H9 (cell line): ENCODE measurements around the gene FHIT. TPM values are rescaled to one million over a fixed set of nuclear protein-coding genes. Genes with fewer than 3 reads are reported as not detected.

Source experiments
- DNase-seq: peaks from one replicate; pipeline ENCODE4 v3.0.0-alpha.2; 2017
- H2AFZ ChIP-seq: one replicate; pipeline ENCODE4 v1.6.1; 2013; ENCODE audit warnings: mild to moderate bottlenecking, low read length, control low read depth, moderate library complexity
- H2AK5ac ChIP-seq: 2 replicates; pipeline ENCODE4 v1.6.1; 2013; ENCODE audit warnings: low read length, control low read depth, mixed read lengths; ENCODE audit not compliant: insufficient read length
- H2BK120ac ChIP-seq: one replicate; pipeline ENCODE4 v1.6.1; 2013; ENCODE audit warnings: low read depth, mild to moderate bottlenecking, low read length, control low read depth, inconsistent platforms; ENCODE audit not compliant: poor library complexity, severe bottlenecking
- H2BK12ac ChIP-seq: 2 replicates; pipeline ENCODE4 v1.6.1; 2013; ENCODE audit warnings: low read length, control low read depth, mixed read lengths, low read depth; ENCODE audit not compliant: insufficient read length
- H2BK15ac ChIP-seq: 2 replicates; pipeline ENCODE4 v1.6.1; 2013; ENCODE audit warnings: low read depth, low read length, control low read depth
- H2BK20ac ChIP-seq: one replicate; pipeline ENCODE4 v1.6.1; 2013; ENCODE audit warnings: low read depth, mild to moderate bottlenecking, low read length, control low read depth, inconsistent platforms; ENCODE audit not compliant: poor library complexity, severe bottlenecking
- H2BK5ac ChIP-seq: 2 replicates; pipeline ENCODE4 v1.6.1; 2013; ENCODE audit warnings: low read length, control low read depth, mixed read lengths; ENCODE audit not compliant: insufficient read length
- H3K14ac ChIP-seq: 2 replicates; pipeline ENCODE4 v1.6.1; 2013; ENCODE audit warnings: low read length, control low read depth; ENCODE audit not compliant: insufficient read depth
- H3K18ac ChIP-seq: 2 replicates; pipeline ENCODE4 v1.6.1; 2013; ENCODE audit warnings: low read depth, mild to moderate bottlenecking, mixed read lengths, low read length, control low read depth; ENCODE audit not compliant: insufficient read length
- H3K23ac ChIP-seq: 2 replicates; pipeline ENCODE4 v1.6.1; 2013; ENCODE audit warnings: low read length, control low read depth, mixed read lengths, low read depth; ENCODE audit not compliant: insufficient read length
- H3K23me2 ChIP-seq: 2 replicates; pipeline ENCODE4 v1.6.1; 2013; ENCODE audit warnings: low read depth, mild to moderate bottlenecking, mixed read lengths, low read length, control low read depth; ENCODE audit not compliant: insufficient read length, poor library complexity, severe bottlenecking
- H3K27ac ChIP-seq: 2 replicates; pipeline ENCODE4 v1.5.1; 2013; ENCODE audit warnings: low read length, control low read depth, mixed read lengths, low read depth; ENCODE audit not compliant: insufficient read length
- H3K27me3 ChIP-seq: 2 replicates; pipeline ENCODE4 v1.6.1; 2013; ENCODE audit warnings: low read length, control low read depth, inconsistent platforms; ENCODE audit not compliant: insufficient read depth
- H3K4ac ChIP-seq: 2 replicates; pipeline ENCODE4 v1.6.1; 2013; ENCODE audit warnings: low read depth, mild to moderate bottlenecking, control low read depth, inconsistent platforms, low read length, moderate library complexity
- H3K4me1 ChIP-seq: 2 replicates; pipeline ENCODE4 v1.6.1; 2013; ENCODE audit warnings: low read length, control low read depth, inconsistent platforms; ENCODE audit not compliant: insufficient read depth
- H3K4me2 ChIP-seq: 2 replicates; pipeline ENCODE4 v1.6.1; 2013; ENCODE audit warnings: low read length, control low read depth, mixed read lengths; ENCODE audit not compliant: insufficient read length, insufficient read depth
- H3K56ac ChIP-seq: 2 replicates; pipeline ENCODE4 v1.6.1; 2013; ENCODE audit warnings: low read depth, mild to moderate bottlenecking, mixed read lengths, low read length, control low read depth; ENCODE audit not compliant: insufficient read length
- H3K79me1 ChIP-seq: 2 replicates; pipeline ENCODE4 v1.6.1; 2013; ENCODE audit warnings: low read depth, mild to moderate bottlenecking, moderate library complexity, low read length, control low read depth, inconsistent platforms; ENCODE audit not compliant: insufficient read depth, poor library complexity, severe bottlenecking
- H3K79me2 ChIP-seq: 2 replicates; pipeline ENCODE4 v1.6.1; 2013; ENCODE audit warnings: low read length, control low read depth, inconsistent platforms; ENCODE audit not compliant: insufficient read depth
- H3K9ac ChIP-seq: 2 replicates; pipeline ENCODE4 v1.6.1; 2013; ENCODE audit warnings: low read length, control low read depth, mixed read lengths; ENCODE audit not compliant: insufficient read length; ENCODE audit errors: extremely low read depth
- H3K9me3 ChIP-seq: one replicate; pipeline ENCODE4 v1.6.1; 2013; ENCODE audit warnings: low read depth, low read length, inconsistent platforms; ENCODE audit not compliant: control insufficient read depth
- H3T11ph ChIP-seq: one replicate; pipeline ENCODE4 v1.6.1; 2013; ENCODE audit warnings: mild to moderate bottlenecking, low read length, control low read depth, inconsistent platforms
- H4K20me1 ChIP-seq: one replicate; pipeline ENCODE4 v1.6.1; 2013; ENCODE audit not compliant: control insufficient read depth, insufficient read length, insufficient read depth
- H4K5ac ChIP-seq: 2 replicates; pipeline ENCODE4 v1.6.1; 2013; ENCODE audit warnings: low read depth, mild to moderate bottlenecking, mixed read lengths, low read length, control low read depth; ENCODE audit not compliant: insufficient read length
- H4K8ac ChIP-seq: replicated peaks from 2 replicates; pipeline ENCODE4 v1.6.1; 2013; ENCODE audit warnings: low read length, control low read depth, mixed read lengths, low read depth; ENCODE audit not compliant: insufficient read length
- H4K91ac ChIP-seq: 2 replicates; pipeline ENCODE4 v1.6.1; 2013; ENCODE audit warnings: low read depth, mild to moderate bottlenecking, moderate library complexity, mixed read lengths, low read length, control low read depth; ENCODE audit not compliant: insufficient read length
- H3K27ac Mint-ChIP-seq, 3 experiments: 2 replicates in 2 of 3; 3 replicates in 1 of 3; pipeline ENCODE4 v1.8.0; 2020 to 2021; ENCODE audit warnings: mixed read lengths in 3 of 3, mild to moderate bottlenecking in 1 of 3, moderate library complexity in 1 of 3
- H3K27me3 Mint-ChIP-seq: 2 replicates; pipeline ENCODE4 v1.8.0; 2021; ENCODE audit warnings: low read depth, mild to moderate bottlenecking, moderate library complexity, mixed read lengths
- H3K36me3 Mint-ChIP-seq, 3 experiments: 2 replicates in 2 of 3; 3 replicates in 1 of 3; pipeline ENCODE4 v1.8.0; 2020 to 2021; ENCODE audit warnings: low read depth in 3 of 3, mixed read lengths in 3 of 3; ENCODE audit not compliant: insufficient read depth in 1 of 3
- H3K4me1 Mint-ChIP-seq, 2 experiments: 2 replicates each; pipeline ENCODE4 v1.8.0; 2020; ENCODE audit warnings: mixed read lengths in 2 of 2
- H3K4me3 Mint-ChIP-seq, 2 experiments: 2 replicates in 1 of 2; 3 replicates in 1 of 2; pipeline ENCODE4 v1.8.0; 2020 to 2021; ENCODE audit warnings: mild to moderate bottlenecking in 2 of 2, mixed read lengths in 2 of 2, moderate library complexity in 1 of 2
- H3K9me3 Mint-ChIP-seq, 2 experiments: 2 replicates in 1 of 2; 3 replicates in 1 of 2; pipeline ENCODE4 v1.8.0; 2020; ENCODE audit warnings: mild to moderate bottlenecking in 2 of 2, mixed read lengths in 2 of 2, moderate library complexity in 1 of 2
- WGBS: extraction: QIAGEN DNeasy Blood & Tissue Kit; methylation state at CpG from one replicate; pipeline ENCODE4 v1.1.7; 2013; ENCODE audit warnings: missing lambda C conversion rate, low lambda C conversion rate, mixed read lengths; ENCODE audit not compliant: insufficient read length; ENCODE audit errors: extremely low coverage; 5-methylcytosine and 5-hydroxymethylcytosine counted together
- total RNA-seq: library from RNA; stranded (reverse); gene quantifications from 2 replicates; pipeline ENCODE4 v1.2.1, GENCODE V29; 2021
- TF ChIP-seq, protein P1 (sequence below): fragments of 200-600 bp; sonication (generic); conservative IDR thresholded peaks from 3 replicates; pipeline ENCODE4 v1.8.0; 2021; ENCODE audit warnings: antibody characterized with exemption, mild to moderate bottlenecking

The FHIT gene
- total RNA-seq, 1 experiment from 2014 or later, result 3.0 TPM

DNA sequence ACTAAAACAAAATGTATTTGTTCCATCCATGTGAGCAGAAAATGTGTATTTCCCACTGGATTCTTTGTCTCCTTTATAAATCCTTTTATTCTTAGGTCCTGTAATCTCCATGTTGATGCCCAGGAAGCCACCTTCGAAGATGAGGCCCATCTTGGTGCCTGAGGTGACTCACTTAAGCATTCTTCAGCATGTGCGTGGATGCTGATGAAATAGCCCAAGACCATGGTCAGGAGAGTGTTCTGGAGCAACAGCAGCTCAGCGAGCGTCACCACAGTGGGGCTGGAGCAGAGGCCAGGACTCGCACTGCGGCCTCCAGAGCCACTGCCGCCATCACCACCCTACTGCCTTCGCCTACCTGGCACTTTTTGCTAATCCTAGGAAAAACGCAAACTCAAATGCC lies 520.9 kb downstream of the FHIT start:
- Mint-ChIP-seq H3K9me3 (peaks cover 0 to 2% of the 10 kb centered on the region in 2 experiments; a peak in 1 of 5 replicates), H3K4me1 (no peaks in the 10 kb centered on the region), H3K36me3 (peaks cover 0 to 9% (median 3%) of the 10 kb centered on the region in 3 experiments; a peak in 3 of 7 replicates), H3K27ac (no peak overlapping the region; a peak in 1 of 7 replicates), H3K27me3 (no peaks in the 10 kb centered on the region; the same call in 1 of the 2 replicates), H3K4me3 (no peak overlapping the region)
- Histone ChIP-seq H3K79me2 (no peaks in the 10 kb centered on the region), H2BK12ac (no peak overlapping the region), H4K5ac (no peak overlapping the region), H3K9me3 (no peaks in the 10 kb centered on the region), H4K8ac (no peak overlapping the region), H2BK5ac (no peak overlapping the region), H4K20me1 (no peaks in the 10 kb centered on the region), H3K4me2 (no peak overlapping the region), H3K27me3 (no peaks in the 10 kb centered on the region), H2BK15ac (no peak overlapping the region), H3K9ac (no peak overlapping the region), H3K4ac (no peak overlapping the region), H3T11ph (no peak overlapping the region), H2AFZ (no peak overlapping the region), H3K4me1 (no peaks in the 10 kb centered on the region), H2BK120ac (no peak overlapping the region), H3K23me2 (no peaks in the 10 kb centered on the region), H3K14ac (no peak overlapping the region), H3K79me1 (no peaks in the 10 kb centered on the region), H3K18ac (no peak overlapping the region), H2AK5ac (no peak overlapping the region), H2BK20ac (no peak overlapping the region), H3K27ac (no peak overlapping the region), H3K23ac (no peak overlapping the region), H3K56ac (no peak overlapping the region), H4K91ac (no peak overlapping the region)
- WGBS, result no CpG with 5 or more reads among the region's 9 CpGs
- TF ChIP-seq, protein P1, sequence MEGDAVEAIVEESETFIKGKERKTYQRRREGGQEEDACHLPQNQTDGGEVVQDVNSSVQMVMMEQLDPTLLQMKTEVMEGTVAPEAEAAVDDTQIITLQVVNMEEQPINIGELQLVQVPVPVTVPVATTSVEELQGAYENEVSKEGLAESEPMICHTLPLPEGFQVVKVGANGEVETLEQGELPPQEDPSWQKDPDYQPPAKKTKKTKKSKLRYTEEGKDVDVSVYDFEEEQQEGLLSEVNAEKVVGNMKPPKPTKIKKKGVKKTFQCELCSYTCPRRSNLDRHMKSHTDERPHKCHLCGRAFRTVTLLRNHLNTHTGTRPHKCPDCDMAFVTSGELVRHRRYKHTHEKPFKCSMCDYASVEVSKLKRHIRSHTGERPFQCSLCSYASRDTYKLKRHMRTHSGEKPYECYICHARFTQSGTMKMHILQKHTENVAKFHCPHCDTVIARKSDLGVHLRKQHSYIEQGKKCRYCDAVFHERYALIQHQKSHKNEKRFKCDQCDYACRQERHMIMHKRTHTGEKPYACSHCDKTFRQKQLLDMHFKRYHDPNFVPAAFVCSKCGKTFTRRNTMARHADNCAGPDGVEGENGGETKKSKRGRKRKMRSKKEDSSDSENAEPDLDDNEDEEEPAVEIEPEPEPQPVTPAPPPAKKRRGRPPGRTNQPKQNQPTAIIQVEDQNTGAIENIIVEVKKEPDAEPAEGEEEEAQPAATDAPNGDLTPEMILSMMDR, result no peak
- no peak for DNase-seq
